Measurements from ENCODE around the gene L1CAM.

The L1CAM gene

GRCh38 chrX:153934148-153934761 is 48.3 kb upstream of the L1CAM start:
- peak overlapping the region; percentile 42 for H3K27ac ChIP-seq (ENCODE audit: low read length)
- H3K9me3 ChIP-seq (ENCODE audit: insufficient read depth, low read length), result no peaks in the 10 kb centered on the region
- TF ChIP-seq EZH2phosphoT487 (IDR thresholded peaks at IDR 0.05; ENCODE audit: low read depth), result no peak
- TF ChIP-seq, protein P1, sequence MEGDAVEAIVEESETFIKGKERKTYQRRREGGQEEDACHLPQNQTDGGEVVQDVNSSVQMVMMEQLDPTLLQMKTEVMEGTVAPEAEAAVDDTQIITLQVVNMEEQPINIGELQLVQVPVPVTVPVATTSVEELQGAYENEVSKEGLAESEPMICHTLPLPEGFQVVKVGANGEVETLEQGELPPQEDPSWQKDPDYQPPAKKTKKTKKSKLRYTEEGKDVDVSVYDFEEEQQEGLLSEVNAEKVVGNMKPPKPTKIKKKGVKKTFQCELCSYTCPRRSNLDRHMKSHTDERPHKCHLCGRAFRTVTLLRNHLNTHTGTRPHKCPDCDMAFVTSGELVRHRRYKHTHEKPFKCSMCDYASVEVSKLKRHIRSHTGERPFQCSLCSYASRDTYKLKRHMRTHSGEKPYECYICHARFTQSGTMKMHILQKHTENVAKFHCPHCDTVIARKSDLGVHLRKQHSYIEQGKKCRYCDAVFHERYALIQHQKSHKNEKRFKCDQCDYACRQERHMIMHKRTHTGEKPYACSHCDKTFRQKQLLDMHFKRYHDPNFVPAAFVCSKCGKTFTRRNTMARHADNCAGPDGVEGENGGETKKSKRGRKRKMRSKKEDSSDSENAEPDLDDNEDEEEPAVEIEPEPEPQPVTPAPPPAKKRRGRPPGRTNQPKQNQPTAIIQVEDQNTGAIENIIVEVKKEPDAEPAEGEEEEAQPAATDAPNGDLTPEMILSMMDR (IDR thresholded peaks at IDR 0.05; ENCODE audit: low read depth, low read length), result no peak
- H4K20me1 ChIP-seq (ENCODE audit: insufficient read depth, low read length), result no peaks in the 10 kb centered on the region
- H3K4me1 ChIP-seq (ENCODE audit: low read length), result peaks cover 10% of the 10 kb centered on the region
- peaks cover 3% of the 10 kb centered on the region for H3K36me3 ChIP-seq (replicated peaks; ENCODE audit: low read depth, low read length)
- peaks cover 37% of the 10 kb centered on the region for H3K79me2 ChIP-seq (ENCODE audit: low read length)
- peak overlapping the region; percentile 96 for H3K4me3 ChIP-seq (ENCODE audit: low read length)
- H3K9ac ChIP-seq (ENCODE audit: low read length), result peak overlapping the region; percentile 83
- H2AFZ ChIP-seq (ENCODE audit: low read depth, low read length), result no peak overlapping the region
- peak overlapping the region; percentile 99 for H3K4me2 ChIP-seq (ENCODE audit: low read length)
- no peaks in the 10 kb centered on the region for H3K27me3 ChIP-seq (ENCODE audit: low read depth, low read length)

- Histone ChIP-seq H3K79me2 (ENCODE audit: low read length) (peaks cover 40% of the 10 kb centered on the region), H4K20me1 (ENCODE audit: insufficient read depth, low read length) (no peaks in the 10 kb centered on the region), H3K9me3 (ENCODE audit: insufficient read depth, low read length) (no peaks in the 10 kb centered on the region), H3K27ac (ENCODE audit: low read length) (peak overlapping the region; percentile 42), H3K36me3 (replicated peaks; ENCODE audit: low read depth, low read length) (peaks cover 3% of the 10 kb centered on the region), H3K27me3 (ENCODE audit: low read depth, low read length) (no peaks in the 10 kb centered on the region), H3K4me1 (ENCODE audit: low read length) (peaks cover 15% of the 10 kb centered on the region), H3K4me3 (ENCODE audit: low read length) (peak overlapping the region; percentile 96), H3K4me2 (ENCODE audit: low read length) (peak overlapping the region; percentile 99), H2AFZ (ENCODE audit: low read depth, low read length) (no peak overlapping the region), H3K9ac (ENCODE audit: low read length) (peak overlapping the region; percentile 83)
- TF ChIP-seq, protein P1 (IDR thresholded peaks at IDR 0.05; ENCODE audit: low read depth, low read length), result no peak
- TF ChIP-seq EZH2phosphoT487 (IDR thresholded peaks at IDR 0.05; ENCODE audit: low read depth), result no peak
These were observed 47.8 kb upstream of the L1CAM start for GRCh38 chrX:153933748-153934147.

- no peak overlapping the region for H3K9ac ChIP-seq (ENCODE audit: low read length)
- peaks cover 3% of the 10 kb centered on the region for H3K36me3 ChIP-seq (replicated peaks; ENCODE audit: low read depth, low read length)
- no peak overlapping the region for H2AFZ ChIP-seq (ENCODE audit: low read depth, low read length)
- H3K4me1 ChIP-seq (ENCODE audit: low read length), result peaks cover 15% of the 10 kb centered on the region
- no peak overlapping the region for H3K4me2 ChIP-seq (ENCODE audit: low read length)
- no peak overlapping the region for H3K27ac ChIP-seq (ENCODE audit: low read length)
- no peaks in the 10 kb centered on the region for H3K9me3 ChIP-seq (ENCODE audit: insufficient read depth, low read length)
- TF ChIP-seq, protein P1 (IDR thresholded peaks at IDR 0.05; ENCODE audit: low read depth, low read length), result no peak
- no peak for TF ChIP-seq EZH2phosphoT487 (IDR thresholded peaks at IDR 0.05; ENCODE audit: low read depth)
- no peaks in the 10 kb centered on the region for H4K20me1 ChIP-seq (ENCODE audit: insufficient read depth, low read length)
- no peaks in the 10 kb centered on the region for H3K27me3 ChIP-seq (ENCODE audit: low read depth, low read length)
- no peak overlapping the region for H3K4me3 ChIP-seq (ENCODE audit: low read length)
- H3K79me2 ChIP-seq (ENCODE audit: low read length), result peaks cover 45% of the 10 kb centered on the region
These were observed 46.4 kb upstream of the L1CAM start for GRCh38 chrX:153932220-153932915.

- H3K9ac ChIP-seq (ENCODE audit: low read length), result no peak overlapping the region
- peaks cover 47% of the 10 kb centered on the region for H3K79me2 ChIP-seq (ENCODE audit: low read length)
- TF ChIP-seq, protein P1 (IDR thresholded peaks at IDR 0.05; ENCODE audit: low read depth, low read length), result no peak
- TF ChIP-seq EZH2phosphoT487 (IDR thresholded peaks at IDR 0.05; ENCODE audit: low read depth), result no peak
- no peak overlapping the region for H3K4me3 ChIP-seq (ENCODE audit: low read length)
- no peak overlapping the region for H3K4me2 ChIP-seq (ENCODE audit: low read length)
- peaks cover 3% of the 10 kb centered on the region for H3K36me3 ChIP-seq (replicated peaks; ENCODE audit: low read depth, low read length)
- H2AFZ ChIP-seq (ENCODE audit: low read depth, low read length), result no peak overlapping the region
- H3K9me3 ChIP-seq (ENCODE audit: insufficient read depth, low read length), result no peaks in the 10 kb centered on the region
- H3K27me3 ChIP-seq (ENCODE audit: low read depth, low read length), result no peaks in the 10 kb centered on the region
- no peaks in the 10 kb centered on the region for H4K20me1 ChIP-seq (ENCODE audit: insufficient read depth, low read length)
- H3K4me1 ChIP-seq (ENCODE audit: low read length), result peaks cover 15% of the 10 kb centered on the region
- H3K27ac ChIP-seq (ENCODE audit: low read length), result no peak overlapping the region
These were observed 45.8 kb upstream of the L1CAM start for GRCh38 chrX:153931748-153932147.
